ENCODE results near the gene FAM187B. TPM values are rescaled to one million over a fixed set of nuclear protein-coding genes. Genes with fewer than 3 reads are reported as not detected.

Gene FAM187B
- total RNA-seq, 2 donors from 2014 or later, result not detected

- H3K27ac Mint-ChIP-seq, result no peak overlapping the region
- no peak overlapping the region for H3K4me3 Mint-ChIP-seq
- WGBS, 2 experiments (ENCODE audit: insufficient coverage in 1 of 2, insufficient read length in 1 of 2), result 84 to 90% methylated on average over 6 to 7 of the region's 7 CpGs
- Histone ChIP-seq H3K4me1 (ENCODE audit: control insufficient read depth, insufficient read depth, low read length) (no peaks in the 10 kb centered on the region), H3K36me3 (ENCODE audit: control insufficient read depth, insufficient read depth, low read length) (peaks cover 65% of the 10 kb centered on the region), H3K27me3 (ENCODE audit: control insufficient read depth, insufficient read depth, low read length, poor library complexity, severe bottlenecking) (no peaks in the 10 kb centered on the region), H3K27ac (ENCODE audit: low read depth, low read length) (no peak overlapping the region), H3K4me3 (ENCODE audit: low read length) (no peak overlapping the region), H3K9me3 (ENCODE audit: control insufficient read depth, low read length) (no peaks in the 10 kb centered on the region), H3K9ac (ENCODE audit: extremely low read depth, low read length, poor library complexity, severe bottlenecking) (no peak overlapping the region)
- H3K9me3 Mint-ChIP-seq, result no peaks in the 10 kb centered on the region
- peaks cover 15% of the 10 kb centered on the region for H3K4me1 Mint-ChIP-seq
- H3K36me3 Mint-ChIP-seq (ENCODE audit: low read depth), result peaks cover 50% of the 10 kb centered on the region
- peak; percentile 39 for DNase-seq
- H3K27me3 Mint-ChIP-seq (ENCODE audit: insufficient read depth), result no peaks in the 10 kb centered on the region
- TF ChIP-seq CTCF (conservative IDR thresholded peaks at IDR 0.05), result no peak
Observed at GRCh38 chr19:35264268-35265125, 36.0 kb upstream of the FAM187B start.

- Mint-ChIP-seq H3K4me3 (no peak overlapping the region), H3K36me3 (ENCODE audit: low read depth) (peaks cover 72% of the 10 kb centered on the region), H3K27me3 (ENCODE audit: insufficient read depth) (no peaks in the 10 kb centered on the region), H3K4me1 (peaks cover 15% of the 10 kb centered on the region), H3K27ac (no peak overlapping the region), H3K9me3 (no peaks in the 10 kb centered on the region)
- H3K36me3 ChIP-seq (ENCODE audit: control insufficient read depth, insufficient read depth, low read length), result peaks cover 85% of the 10 kb centered on the region
- no peak overlapping the region for H3K4me3 ChIP-seq (ENCODE audit: low read length)
- no peaks in the 10 kb centered on the region for H3K4me1 ChIP-seq (ENCODE audit: control insufficient read depth, insufficient read depth, low read length)
- 89 to 92% methylated on average over 8 to 17 of the region's 17 CpGs for WGBS, 2 experiments (ENCODE audit: insufficient coverage in 1 of 2, insufficient read length in 1 of 2)
- peak; percentile 49 for DNase-seq
- no peaks in the 10 kb centered on the region for H3K27me3 ChIP-seq (ENCODE audit: control insufficient read depth, insufficient read depth, low read length, poor library complexity, severe bottlenecking)
- no peak for TF ChIP-seq CTCF (conservative IDR thresholded peaks at IDR 0.05)
- H3K9me3 ChIP-seq (ENCODE audit: control insufficient read depth, low read length), result no peaks in the 10 kb centered on the region
- no peak overlapping the region for H3K9ac ChIP-seq (ENCODE audit: extremely low read depth, low read length, poor library complexity, severe bottlenecking)
- no peak overlapping the region for H3K27ac ChIP-seq (ENCODE audit: low read depth, low read length)
Observed at GRCh38 chr19:35262101-35262761, 33.7 kb upstream of the FAM187B start.

- WGBS, 2 experiments (ENCODE audit: insufficient coverage in 1 of 2, insufficient read length in 1 of 2), result 90 to 94% methylated on average over 8 to 12 of the region's 12 CpGs
- peaks cover 89% of the 10 kb centered on the region for H3K36me3 ChIP-seq (ENCODE audit: control insufficient read depth, insufficient read depth, low read length)
- H3K27ac ChIP-seq (ENCODE audit: low read depth, low read length), result no peak overlapping the region
- no peak overlapping the region for H3K4me3 Mint-ChIP-seq
- peak; percentile 42 for DNase-seq
- no peak overlapping the region for H3K4me3 ChIP-seq (ENCODE audit: low read length)
- H3K9ac ChIP-seq (ENCODE audit: extremely low read depth, low read length, poor library complexity, severe bottlenecking), result no peak overlapping the region
- H3K36me3 Mint-ChIP-seq (ENCODE audit: low read depth), result peaks cover 76% of the 10 kb centered on the region
- peak overlapping the region; percentile 21 for H3K27ac Mint-ChIP-seq
- no peaks in the 10 kb centered on the region for H3K9me3 Mint-ChIP-seq
- no peaks in the 10 kb centered on the region for H3K27me3 Mint-ChIP-seq (ENCODE audit: insufficient read depth)
- H3K9me3 ChIP-seq (ENCODE audit: control insufficient read depth, low read length), result no peaks in the 10 kb centered on the region
- no peaks in the 10 kb centered on the region for H3K4me1 ChIP-seq (ENCODE audit: control insufficient read depth, insufficient read depth, low read length)
- no peaks in the 10 kb centered on the region for H3K27me3 ChIP-seq (ENCODE audit: control insufficient read depth, insufficient read depth, low read length, poor library complexity, severe bottlenecking)
- no peak for TF ChIP-seq CTCF (conservative IDR thresholded peaks at IDR 0.05)
- H3K4me1 Mint-ChIP-seq, result peaks cover 16% of the 10 kb centered on the region
Observed at GRCh38 chr19:35261356-35262100, 33.0 kb upstream of the FAM187B start.
